ENCODE results near the gene ACE2. TPM values are rescaled to one million over a fixed set of nuclear protein-coding genes. Genes with fewer than 3 reads are reported as not detected.

Gene ACE2
- polyA plus RNA-seq, 1 donor from 2014 or later = 0.64 TPM

- Histone ChIP-seq H3K9me2 (ENCODE audit: insufficient read depth, low read length) (no peaks in the 10 kb centered on the region), H3K27me3 (ENCODE audit: insufficient read depth, low read depth, low read length) (no peaks in the 10 kb centered on the region), H3K27ac (ENCODE audit: low read length) (no peak overlapping the region), H3K36me3 (ENCODE audit: insufficient read depth, low read length) (no peaks in the 10 kb centered on the region), H3K9ac (ENCODE audit: low read length) (no peak overlapping the region), H3K4me3 (ENCODE audit: low read length) (no peak overlapping the region), H4K20me1 (ENCODE audit: insufficient read depth) (no peaks in the 10 kb centered on the region), H3K4me2 (ENCODE audit: low read length) (no peak overlapping the region), H3F3A (ENCODE audit: insufficient read depth, low read length, poor library complexity, severe bottlenecking) (no peaks in the 10 kb centered on the region), H3K79me2 (replicated peaks; ENCODE audit: insufficient read depth, low read length) (no peaks in the 10 kb centered on the region), H2AFZ (ENCODE audit: low read depth, low read length) (no peak overlapping the region), H3K9me3 (ENCODE audit: low read length) (no peaks in the 10 kb centered on the region)
- TF ChIP-seq REST (IDR thresholded peaks at IDR 0.05; ENCODE audit: borderline replicate concordance) (no peak), EP300 (conservative IDR thresholded peaks at IDR 0.05; ENCODE audit: poor library complexity, severe bottlenecking) (no peak), SMC3 (conservative IDR thresholded peaks at IDR 0.05; ENCODE audit: poor library complexity) (no peak), POLR2AphosphoS5 (IDR thresholded peaks at IDR 0.05) (no peak)
Measured at GRCh38 chrX:15619053-15619755, 18.4 kb upstream of the ACE2 start.

- H2AFZ ChIP-seq (ENCODE audit: low read depth, low read length) = no peak overlapping the region
- no peaks in the 10 kb centered on the region for H3F3A ChIP-seq (ENCODE audit: insufficient read depth, low read length, poor library complexity, severe bottlenecking)
- no peaks in the 10 kb centered on the region for H3K27me3 ChIP-seq (ENCODE audit: insufficient read depth, low read depth, low read length)
Measured at GRCh38 chrX:15617111-15617510, 16.4 kb upstream of the ACE2 start.

More at GRCh38 chrX:15617111-15617510, 16.4 kb upstream of the ACE2 start:
- TF ChIP-seq TAF1 (IDR thresholded peaks at IDR 0.05; ENCODE audit: low read depth) (no peak), EP300 (conservative IDR thresholded peaks at IDR 0.05; ENCODE audit: poor library complexity, severe bottlenecking) (no peak), SMC3 (conservative IDR thresholded peaks at IDR 0.05; ENCODE audit: poor library complexity) (no peak), RAD21 (conservative IDR thresholded peaks at IDR 0.05) (no peak), POLR2AphosphoS5 (IDR thresholded peaks at IDR 0.05) (no peak), EZH2 (IDR thresholded peaks at IDR 0.05; ENCODE audit: borderline replicate concordance, insufficient read depth, low read length, poor library complexity, severe bottlenecking) (no peak), MXI1 (conservative IDR thresholded peaks at IDR 0.05; ENCODE audit: poor library complexity, severe bottlenecking) (no peak), REST (IDR thresholded peaks at IDR 0.05; ENCODE audit: borderline replicate concordance) (no peak), CTCF (IDR thresholded peaks at IDR 0.05; ENCODE audit: poor library complexity, severe bottlenecking) (no peak)
- no peaks in the 10 kb centered on the region for H3K79me2 ChIP-seq (replicated peaks; ENCODE audit: insufficient read depth, low read length)
- H4K20me1 ChIP-seq (ENCODE audit: insufficient read depth) = no peaks in the 10 kb centered on the region
- no peak overlapping the region for H3K4me2 ChIP-seq (ENCODE audit: low read length)
- H3K4me3 ChIP-seq (ENCODE audit: low read length) = no peak overlapping the region
- no peaks in the 10 kb centered on the region for H3K9me2 ChIP-seq (ENCODE audit: insufficient read depth, low read length)
- no peak overlapping the region for H3K9ac ChIP-seq (ENCODE audit: low read length)
- H3K27ac ChIP-seq (ENCODE audit: low read length) = no peak overlapping the region
- H3K36me3 ChIP-seq (ENCODE audit: insufficient read depth, low read length) = no peaks in the 10 kb centered on the region
- no peaks in the 10 kb centered on the region for H3K9me3 ChIP-seq (ENCODE audit: low read length)

Data from neural cell (in vitro differentiated cells).